HEK293T (cell line): ENCODE measurements around the gene ZNF778.

Experiments
- ARNT ChIP-seq: fragments of 450-650 bp; IDR thresholded peaks from 2 replicates; pipeline ENCODE4 v1.6.1; 2017; ENCODE audit warnings: mild to moderate bottlenecking
- SP1 ChIP-seq: fragments of 450-650 bp; IDR thresholded peaks from 2 replicates; pipeline ENCODE4 v1.6.1; 2017

DNA sequence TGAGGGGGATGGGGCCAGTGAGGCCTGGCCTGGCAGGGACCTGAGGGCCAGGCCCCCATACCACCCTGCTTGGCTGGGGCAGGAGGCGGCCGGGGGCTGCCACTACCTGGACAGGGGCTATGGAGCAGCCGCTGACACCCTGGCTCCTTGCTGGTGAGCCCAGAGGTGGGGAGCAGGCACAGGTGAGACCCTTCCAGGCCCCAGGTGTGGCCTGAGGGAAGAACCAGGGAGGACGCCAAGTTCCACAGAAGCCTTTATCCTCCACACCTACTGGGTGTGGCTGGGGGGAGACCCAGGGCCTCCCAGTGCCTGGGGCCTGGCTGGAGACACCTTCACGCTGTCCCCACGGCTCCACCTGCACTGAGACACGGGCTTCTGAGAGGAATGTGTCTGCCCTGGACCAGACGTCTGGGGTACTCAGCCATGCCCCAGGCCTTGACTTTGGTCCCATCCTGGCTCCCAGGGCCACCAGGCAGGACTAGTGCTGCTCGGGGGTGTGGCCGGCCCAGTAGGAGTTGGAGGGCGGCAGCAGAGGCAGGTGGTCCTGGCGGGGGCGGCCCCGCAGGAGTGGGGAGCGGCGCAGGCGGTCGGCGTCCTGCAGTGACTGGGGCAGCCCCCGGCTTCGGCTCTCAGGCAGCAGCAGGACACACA is 21.9 kb upstream of the ZNF778 start:
- TF ChIP-seq ARNT (no peak), SP1 (no peak)
